ENCODE measurements around the gene SIAH1. TPM values are rescaled to one million over a fixed set of nuclear protein-coding genes. Genes with fewer than 3 reads are reported as not detected.
"Not testable (repeated sequence)": the region's sequence is repeated elsewhere in the genome, so short reads cannot be mapped to it uniquely, and the experiment has no call there.

SIAH1 gene
- total and polyA plus RNA-seq, 2 of the 8 experiments (the other 6 are each of a cell fraction or from before 2014, with no cell fraction given) = 19.5 to 33.9 TPM

DNA sequence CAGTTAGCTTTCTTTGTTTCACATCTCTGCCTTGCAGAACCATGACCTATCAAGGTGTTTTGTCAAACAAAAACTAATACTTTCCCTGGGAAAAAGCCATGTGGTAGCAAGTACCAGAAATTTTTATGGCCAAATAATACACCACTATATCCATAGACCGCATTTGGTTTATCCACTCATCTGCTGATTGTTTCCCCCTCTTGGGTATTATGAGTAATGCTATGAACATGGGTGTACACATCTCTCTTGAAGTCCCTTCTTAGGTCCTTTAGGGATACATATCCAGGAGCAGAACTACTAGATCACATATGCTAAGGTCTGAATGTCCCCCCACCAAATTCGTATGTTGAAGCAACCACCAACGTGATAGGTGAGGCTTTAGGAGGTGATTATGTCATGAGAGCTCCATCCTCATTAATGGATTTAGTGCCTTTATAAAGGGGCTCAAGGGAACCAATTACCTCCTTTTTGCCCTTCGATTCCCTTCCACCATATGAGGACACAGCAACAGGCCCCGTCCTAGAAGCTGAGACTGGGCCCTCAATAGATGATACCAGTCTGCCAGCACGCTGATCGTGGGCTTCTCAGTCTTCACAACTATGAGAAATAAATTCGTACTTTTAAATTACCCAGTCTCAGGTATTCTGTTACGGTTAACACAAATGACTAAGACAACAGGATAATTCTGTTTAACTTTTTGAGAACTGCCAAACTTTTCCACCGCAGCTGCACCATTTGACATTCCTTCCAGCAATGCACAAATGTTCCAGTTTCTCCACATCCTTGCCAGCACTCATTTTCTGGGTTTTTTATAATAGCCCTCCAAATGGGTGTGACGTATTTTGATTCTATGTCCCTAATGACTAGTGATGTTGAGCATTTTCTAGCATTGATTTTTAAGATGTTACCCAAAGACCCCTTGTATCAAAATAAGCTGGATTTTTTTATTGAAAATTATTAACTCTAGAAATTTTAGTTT, 30.0 kb downstream of the SIAH1 start (continued):
- TF ChIP-seq GTF2F1 (IDR thresholded peaks at IDR 0.05; ENCODE audit: borderline replicate concordance, low read depth, low read length) = no peak
- no peak for TF ChIP-seq PHF8 (conservative IDR thresholded peaks at IDR 0.05; ENCODE audit: low read depth, low read length)
- TF ChIP-seq, protein P1, sequence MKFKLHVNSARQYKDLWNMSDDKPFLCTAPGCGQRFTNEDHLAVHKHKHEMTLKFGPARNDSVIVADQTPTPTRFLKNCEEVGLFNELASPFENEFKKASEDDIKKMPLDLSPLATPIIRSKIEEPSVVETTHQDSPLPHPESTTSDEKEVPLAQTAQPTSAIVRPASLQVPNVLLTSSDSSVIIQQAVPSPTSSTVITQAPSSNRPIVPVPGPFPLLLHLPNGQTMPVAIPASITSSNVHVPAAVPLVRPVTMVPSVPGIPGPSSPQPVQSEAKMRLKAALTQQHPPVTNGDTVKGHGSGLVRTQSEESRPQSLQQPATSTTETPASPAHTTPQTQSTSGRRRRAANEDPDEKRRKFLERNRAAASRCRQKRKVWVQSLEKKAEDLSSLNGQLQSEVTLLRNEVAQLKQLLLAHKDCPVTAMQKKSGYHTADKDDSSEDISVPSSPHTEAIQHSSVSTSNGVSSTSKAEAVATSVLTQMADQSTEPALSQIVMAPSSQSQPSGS (IDR thresholded peaks at IDR 0.05; ENCODE audit: low read length) = no peak
- TF ChIP-seq BCL11A (IDR thresholded peaks at IDR 0.05; ENCODE audit: low read depth in 2 of 2, low read length in 2 of 2) = no peak

GRCh38 chr16:48354385-48354784, 30.8 kb downstream of the SIAH1 start:
- not testable (repeated sequence) for H3K27ac ChIP-seq (ENCODE audit: low read depth, low read length); H4K91ac ChIP-seq (replicated peaks; ENCODE audit: insufficient read length, low read length); H3K27me3 ChIP-seq (replicated peaks in 1 of 4; ENCODE audit: control insufficient read depth in 3 of 4, extremely low read depth in 1 of 4, insufficient read depth in 3 of 4, low read length in 3 of 4); H2BK120ac ChIP-seq (replicated peaks; ENCODE audit: low read depth, low read length); H2BK5ac ChIP-seq (ENCODE audit: low read depth, low read length); H3K23ac ChIP-seq (ENCODE audit: insufficient read length); DNase-seq (ENCODE audit: low read depth in 1 of 2, low spot score in 2 of 2); H3K4me2 ChIP-seq (ENCODE audit: insufficient read depth in 1 of 2, low read depth in 2 of 2, low read length in 2 of 2); H3K4ac ChIP-seq (replicated peaks; ENCODE audit: insufficient read length, low read depth, low read length); H3K9me3 ChIP-seq (ENCODE audit: insufficient read depth in 2 of 2, low read depth in 1 of 2, low read length in 1 of 2); H3K56ac ChIP-seq (replicated peaks; ENCODE audit: insufficient read length, low read depth, low read length); H3K79me1 ChIP-seq (ENCODE audit: low read depth, low read length); FAIRE-seq; H3K4me1 ChIP-seq (replicated peaks in 1 of 4; ENCODE audit: control insufficient read depth in 3 of 4, insufficient read depth in 4 of 4, low read length in 3 of 4); H4K8ac ChIP-seq (ENCODE audit: extremely low read depth, insufficient read depth, low read length); H4K20me1 ChIP-seq (replicated peaks in 1 of 2; ENCODE audit: control insufficient read depth in 1 of 2, insufficient read depth in 2 of 2, low read length in 2 of 2); H2AFZ ChIP-seq (ENCODE audit: low read length); H3K18ac ChIP-seq (ENCODE audit: extremely low read depth, low read length); H2AK5ac ChIP-seq (ENCODE audit: low read depth, low read length); H4K5ac ChIP-seq (ENCODE audit: insufficient read length, low read depth, low read length); H3K9ac ChIP-seq (replicated peaks in 1 of 4; ENCODE audit: extremely low read depth in 1 of 4, low read depth in 3 of 4, low read length in 3 of 4); H2BK15ac ChIP-seq (ENCODE audit: low read length); H3K23me2 ChIP-seq (ENCODE audit: low read depth, low read length); H2BK20ac ChIP-seq (ENCODE audit: low read length); H3K4me3 ChIP-seq (ENCODE audit: extremely low read depth in 1 of 4, insufficient read depth in 2 of 4, low read depth in 3 of 4, low read length in 4 of 4); H2BK12ac ChIP-seq (ENCODE audit: low read depth, low read length); H3K14ac ChIP-seq (ENCODE audit: insufficient read length)
- H3K79me2 ChIP-seq (ENCODE audit: control insufficient read depth in 1 of 2, insufficient read depth in 2 of 2, low read length in 2 of 2) = peaks cover 0 to 36% of the 10 kb centered on the region in 2 experiments; a peak in 2 of 4 replicates
- 98% methylated on average over 5 of the region's 5 CpGs; no CpG with 5 or more reads in 1 of the 2 experiments for WGBS, 2 experiments (ENCODE audit: extremely low coverage in 1 of 2, insufficient coverage in 1 of 2, insufficient read length in 1 of 2, insufficient replicate concordance in 2 of 2, low coverage in 1 of 2, low lambda C conversion rate in 2 of 2, missing lambda C conversion rate in 1 of 2)
- ChIA-PET CTCF (ENCODE audit: partially characterized antibody) (interaction anchor here (0.6 to 3.7 kb wide), 15 partner anchors 7 to 276 kb away, joined by 3 to 19 read pairs (median 4); no protein-coding TSS in a partner anchor), POLR2A (ENCODE audit: partially characterized antibody) (interaction anchor here (4.7 to 5.1 kb wide), 2 partner anchors 11 to 31 kb away, joined by 30 to 42 read pairs; partner anchors contain the start of gene SIAH1)
- H3K36me3 ChIP-seq (ENCODE audit: control insufficient read depth in 2 of 4, insufficient read depth in 4 of 4, low read length in 3 of 4) = peaks cover 4 to 14% (median 7%) of the 10 kb centered on the region in 4 experiments; a peak in 5 of 8 replicates

All from H1 (cell line).